Measurements from ENCODE around the gene SRCIN1. TPM values are rescaled to one million over a fixed set of nuclear protein-coding genes. Genes with fewer than 3 reads are reported as not detected.

SRCIN1 gene
- total RNA-seq, 1 donor from 2014 or later: 6.2 TPM

DNA sequence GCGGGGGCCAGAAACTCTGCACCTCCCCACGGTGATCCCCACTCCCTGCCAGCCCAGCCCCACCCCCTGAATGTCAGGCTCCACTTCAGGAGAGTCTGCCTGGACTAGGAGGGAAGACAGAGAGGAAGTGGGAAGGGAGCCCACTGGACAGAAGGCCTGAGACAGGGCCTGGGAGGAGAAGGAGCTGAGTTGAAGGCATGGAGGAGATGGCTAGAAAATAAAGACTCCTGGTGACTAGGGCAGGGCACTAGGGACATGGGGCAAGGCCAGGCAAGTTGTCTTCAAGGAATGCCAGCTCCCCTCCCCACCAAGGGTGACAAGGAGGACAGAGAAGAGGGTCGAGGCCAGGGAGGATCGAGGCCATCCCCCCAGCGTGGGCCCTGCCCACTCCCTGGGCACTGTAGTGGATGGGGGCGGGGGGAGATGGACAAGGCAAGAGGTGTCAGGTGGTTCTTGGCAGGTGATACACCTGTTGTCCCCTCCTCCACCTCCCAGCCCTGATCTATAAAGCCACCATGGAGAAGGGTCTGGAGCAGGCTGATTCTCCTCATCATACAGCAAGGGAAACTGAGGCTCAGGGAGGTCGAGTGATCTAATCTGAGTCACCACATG is 19.7 kb downstream of the SRCIN1 start:
- no peak for DNase-seq (ENCODE audit: low spot score)
- intact Hi-C loops (cut with DNase I): no loop called here

DNA sequence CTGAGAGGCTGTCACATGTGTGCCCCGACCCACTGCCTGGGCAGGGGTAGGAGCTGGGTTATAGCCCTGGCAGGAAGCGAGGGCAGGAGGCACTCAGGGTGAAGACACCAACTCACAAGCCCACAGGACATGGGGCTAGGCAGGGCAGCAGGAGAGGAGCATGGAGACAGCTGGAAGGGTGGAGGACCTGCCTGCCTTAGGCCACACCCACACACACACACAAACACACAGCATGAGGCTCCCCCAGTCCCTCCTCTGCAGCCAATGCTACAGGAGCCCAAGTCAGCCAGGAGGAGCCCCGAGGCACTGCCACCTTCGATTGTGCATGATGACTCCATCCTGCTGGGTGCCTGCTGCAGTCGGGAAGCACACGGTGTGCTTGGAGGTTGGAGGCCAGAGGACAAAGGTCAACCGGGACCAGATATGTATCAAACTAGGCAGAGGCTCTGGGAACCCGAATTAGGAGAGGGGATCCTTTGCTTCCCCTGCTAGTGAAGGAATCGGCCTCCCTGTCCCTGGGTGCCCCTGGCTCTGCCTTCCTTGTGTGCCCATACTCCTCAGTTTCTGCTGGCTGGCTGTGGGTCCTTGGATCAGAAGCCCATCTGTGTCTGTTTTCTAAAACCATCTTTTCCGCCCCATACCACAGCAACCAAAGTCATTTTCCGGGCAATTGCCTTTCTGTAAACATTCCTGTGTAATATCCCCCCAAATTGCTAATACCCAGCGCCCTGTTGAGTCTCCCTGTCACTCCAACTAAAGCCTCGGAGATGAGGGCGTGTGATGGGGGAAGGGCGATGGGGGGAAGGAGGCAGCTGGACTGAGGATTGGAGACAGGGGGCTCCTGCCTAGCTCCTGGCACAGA is 20.5 kb downstream of the SRCIN1 start:
- DNase-seq (ENCODE audit: low spot score): no peak
- intact Hi-C loops (cut with DNase I): no loop called here

GRCh38 chr17:38584350-38584925 is 21.3 kb downstream of the SRCIN1 start:
- no peak for DNase-seq (ENCODE audit: low spot score)
- intact Hi-C loops (cut with DNase I): loop anchor here (1.0 to 5.0 kb wide), 4 partner anchors 26 to 157 kb away; partner anchors contain the start of gene ARHGAP23

- intact Hi-C loops (cut with DNase I): loop anchor here (1.0 to 5.0 kb wide), 4 partner anchors 26 to 157 kb away; partner anchors contain the start of gene ARHGAP23
- DNase-seq (ENCODE audit: low spot score): no peak
These were observed 21.9 kb downstream of the SRCIN1 start for GRCh38 chr17:38583828-38584349.

- intact Hi-C loops (cut with DNase I): loop anchor here (5.0 kb wide), 3 partner anchors 84 to 156 kb away; partner anchors contain the start of gene ARHGAP23
- no peak for DNase-seq (ENCODE audit: low spot score)
These were observed 22.6 kb downstream of the SRCIN1 start for GRCh38 chr17:38583176-38583575.

- no peak for DNase-seq (ENCODE audit: low spot score)
- intact Hi-C loops (cut with DNase I): loop anchor here (5.0 kb wide), 3 partner anchors 85 to 155 kb away; partner anchors contain the start of gene ARHGAP23
These were observed 23.7 kb downstream of the SRCIN1 start for GRCh38 chr17:38582069-38582468.

GRCh38 chr17:38579934-38580333 is 25.8 kb downstream of the SRCIN1 start:
- DNase-seq (ENCODE audit: low spot score): no peak
- intact Hi-C loops (cut with DNase I): loop anchor here (5.0 kb wide), 3 partner anchors 87 to 153 kb away; partner anchors contain the start of gene ARHGAP23

- intact Hi-C loops (cut with DNase I): no loop called here
These were observed 26.7 kb downstream of the SRCIN1 start for GRCh38 chr17:38579083-38579480.

GRCh38 chr17:38578229-38579082 is 27.3 kb downstream of the SRCIN1 start:
- intact Hi-C loops (cut with DNase I): no loop called here
- DNase-seq (ENCODE audit: low spot score): no peak

More at GRCh38 chr17:38579083-38579480, 26.7 kb downstream of the SRCIN1 start:
- DNase-seq (ENCODE audit: low spot score): no peak

- DNase-seq (ENCODE audit: low spot score): no peak
- intact Hi-C loops (cut with DNase I): no loop called here
These were observed 28.0 kb downstream of the SRCIN1 start for GRCh38 chr17:38577645-38578173.

DNA sequence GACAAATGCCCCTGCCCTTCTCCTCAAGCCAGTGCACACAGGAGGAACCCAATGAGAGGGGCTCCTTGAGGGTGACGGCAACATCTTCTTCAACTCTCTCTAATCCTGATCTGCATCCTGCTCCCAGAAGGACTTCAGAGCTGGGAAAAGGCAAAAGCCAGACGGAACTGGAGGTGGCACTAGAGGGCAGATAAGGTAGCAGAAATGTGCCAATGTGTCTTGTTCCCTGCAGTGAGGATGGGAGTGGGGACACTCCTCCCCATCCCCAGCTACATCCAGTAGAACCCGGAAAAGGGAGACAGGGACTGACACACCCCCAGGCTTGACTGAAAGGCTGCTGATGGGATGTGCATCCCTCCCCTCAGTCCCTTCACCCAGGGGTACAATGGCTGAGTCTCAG is 28.5 kb downstream of the SRCIN1 start:
- intact Hi-C loops (cut with DNase I): no loop called here
- no peak for DNase-seq (ENCODE audit: low spot score)

DNA sequence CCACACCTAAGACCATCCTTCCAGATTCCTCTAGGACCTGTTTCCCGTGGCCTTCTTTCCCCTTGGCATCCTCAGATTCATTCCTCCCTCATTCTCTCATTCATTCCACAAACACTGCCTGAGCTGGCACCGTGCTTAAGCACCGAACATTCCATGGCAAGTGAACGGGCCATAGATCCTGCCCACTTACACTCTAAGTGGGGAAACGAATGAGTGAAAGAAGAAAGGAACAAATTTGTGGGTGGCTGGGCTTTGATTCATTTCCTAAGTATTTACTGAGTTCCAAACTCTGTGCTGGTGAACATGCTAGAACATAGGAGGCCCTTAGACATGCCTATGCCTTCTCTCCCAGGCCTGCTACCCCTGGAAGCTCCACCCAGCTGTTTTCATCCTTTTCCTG is 30.0 kb downstream of the SRCIN1 start:
- intact Hi-C loops (cut with DNase I): no loop called here
- DNase-seq (ENCODE audit: low spot score): no peak

DNA sequence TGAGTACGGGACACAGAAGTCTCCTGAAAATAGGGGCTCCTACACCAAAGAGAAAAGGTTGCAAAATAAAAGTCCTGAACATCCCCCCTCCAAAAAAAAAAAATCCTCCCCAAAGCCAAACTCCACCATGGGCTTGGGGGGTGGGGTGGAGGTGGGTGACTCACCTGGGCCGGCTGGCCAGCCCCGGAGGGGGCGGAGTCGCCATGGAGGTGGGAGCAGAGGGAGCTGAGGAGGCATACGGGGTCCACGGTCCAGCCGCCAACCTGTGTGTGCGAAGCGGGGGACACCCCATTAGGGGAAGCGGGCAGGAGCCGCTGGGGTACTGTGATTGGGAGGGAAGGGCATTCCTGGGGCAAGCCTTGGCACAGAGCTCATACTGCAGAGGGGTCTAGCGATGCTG is 31.0 kb downstream of the SRCIN1 start:
- intact Hi-C loops (cut with DNase I): no loop called here
- no peak for DNase-seq (ENCODE audit: low spot score)

DNA sequence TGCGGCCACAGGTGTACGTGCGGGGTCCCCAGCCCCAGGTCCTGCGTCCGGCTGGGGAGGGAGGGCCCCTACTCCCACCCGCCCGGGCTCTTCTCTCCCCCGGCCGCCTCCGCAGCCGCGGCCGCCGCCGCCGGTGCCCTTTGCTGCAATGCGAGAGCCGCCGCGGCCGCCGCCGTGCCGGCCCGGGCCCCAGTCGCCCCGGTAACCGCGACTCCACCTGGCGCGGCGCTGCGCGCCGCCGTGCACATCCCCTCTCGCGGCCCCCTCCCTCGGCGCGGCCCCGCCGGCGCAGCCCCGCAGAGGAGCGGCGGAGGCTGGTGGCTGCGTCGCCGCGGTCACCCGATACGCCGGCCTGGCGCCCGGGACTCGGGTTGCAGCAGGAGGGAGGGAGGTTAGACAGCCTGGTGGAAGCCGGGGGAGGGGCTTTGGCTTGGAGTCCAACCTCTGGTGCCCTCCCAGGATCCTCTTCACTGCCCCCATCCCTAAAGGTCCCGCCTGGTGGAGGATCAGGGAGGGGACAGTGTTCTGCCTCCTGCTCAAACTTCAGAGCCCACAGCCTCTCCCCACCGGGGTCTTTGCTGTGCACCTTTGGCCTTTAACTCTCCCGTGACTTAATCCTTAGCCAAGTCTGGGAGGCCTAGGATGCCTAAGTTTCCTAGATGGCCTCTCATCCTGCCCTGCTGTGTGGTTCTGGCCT is 32.9 kb downstream of the SRCIN1 start:
- intact Hi-C loops (cut with DNase I): no loop called here
- no peak for DNase-seq (ENCODE audit: low spot score)

- intact Hi-C loops (cut with DNase I): no loop called here
- DNase-seq (ENCODE audit: low spot score): no peak
These were observed 33.7 kb downstream of the SRCIN1 start for GRCh38 chr17:38571833-38572668.

DNA sequence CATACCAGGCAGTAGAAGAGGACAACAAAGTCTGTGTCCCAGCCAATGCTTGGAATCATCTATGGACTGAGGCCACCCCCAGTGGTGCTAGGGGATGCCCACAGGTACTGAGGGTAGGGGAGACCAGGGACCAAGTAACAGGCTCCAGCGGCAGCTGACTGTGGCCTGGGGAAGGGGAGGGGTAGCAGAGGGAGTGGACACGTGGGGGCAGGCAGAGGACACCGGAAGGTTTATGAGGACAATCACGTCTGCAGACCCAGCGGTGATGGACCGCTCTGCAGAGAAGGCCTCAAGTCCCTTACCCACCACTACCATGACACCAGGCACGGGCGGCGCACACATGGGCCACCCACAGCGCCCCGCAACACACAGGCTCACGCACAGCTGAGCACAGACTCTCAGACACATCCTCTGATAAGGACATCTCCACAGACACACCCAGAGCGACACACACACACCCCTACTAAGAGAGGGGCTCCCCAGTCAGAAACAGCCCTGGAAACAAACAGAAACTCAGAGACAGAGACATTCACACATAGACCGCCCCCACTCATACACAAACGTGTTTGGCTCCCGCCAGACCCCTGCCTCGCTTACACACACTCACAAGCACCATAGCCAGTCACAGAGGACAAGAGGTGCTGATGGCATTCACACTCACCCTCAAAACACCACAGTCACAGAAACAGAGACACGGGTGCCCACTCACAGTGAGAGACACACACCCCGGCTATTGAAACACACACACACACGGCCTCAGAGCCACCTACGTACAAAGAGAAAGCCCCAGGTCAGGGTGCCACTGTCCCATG is 35.8 kb downstream of the SRCIN1 start:
- intact Hi-C loops (cut with DNase I): no loop called here
- no peak for DNase-seq (ENCODE audit: low spot score)

Measured in cardiac septum (tissue), 1 donor.